Esophagus (tissue), 2 donors: ENCODE data around the gene NDUFA12. TPM values are rescaled to one million over a fixed set of nuclear protein-coding genes. Genes with fewer than 3 reads are reported as not detected.

Experiments
- H3K27ac ChIP-seq, 2 donors: one replicate each; pipeline ENCODE4 v1.5.1; 2013; ENCODE audit warnings: low read depth in 2 of 2, mild to moderate bottlenecking in 2 of 2, inconsistent platforms in 1 of 2, low read length in 1 of 2, moderate library complexity in 1 of 2
- H3K27me3 ChIP-seq, 2 donors: one replicate each; pipeline ENCODE4 v1.6.1; 2013; ENCODE audit warnings: low read length in 2 of 2, control low read depth in 1 of 2, mild to moderate bottlenecking in 1 of 2; ENCODE audit not compliant: insufficient read depth in 2 of 2, control insufficient read depth in 1 of 2
- H3K36me3 ChIP-seq, 2 donors: one replicate each; pipeline ENCODE4 v1.6.1; 2013; ENCODE audit warnings: low read length in 1 of 2; ENCODE audit not compliant: control insufficient read depth in 2 of 2, insufficient read depth in 2 of 2
- H3K4me1 ChIP-seq, 2 donors: one replicate each; pipeline ENCODE4 v1.6.1; 2013; ENCODE audit warnings: low read length in 1 of 2; ENCODE audit not compliant: control insufficient read depth in 2 of 2, insufficient read depth in 2 of 2
- H3K4me3 ChIP-seq, 2 donors: one replicate each; pipeline ENCODE4 v1.5.1; 2013; ENCODE audit warnings: low read length in 2 of 2, mild to moderate bottlenecking in 2 of 2, low read depth in 1 of 2, moderate library complexity in 1 of 2
- H3K9me3 ChIP-seq, 2 donors: one replicate each; pipeline ENCODE4 v1.6.1; 2013; ENCODE audit warnings: mild to moderate bottlenecking in 2 of 2, low read depth in 1 of 2, low read length in 1 of 2, moderate library complexity in 1 of 2; ENCODE audit not compliant: control insufficient read depth in 2 of 2, insufficient read depth in 1 of 2
- WGBS, 2 donors: extraction: QIAGEN DNeasy Blood & Tissue Kit; methylation state at CpG; one replicate each; pipeline ENCODE4 v1.1.7; 2013; 5-methylcytosine and 5-hydroxymethylcytosine counted together
- polyA plus RNA-seq, 2 donors: library from polyadenylated mRNA; stranded (reverse); fragments of 200-250 nt; gene quantifications; one replicate each; pipeline ENCODE4 v1.2.3, GENCODE V29; 2013
- donor health status: healthy with polysubstance abuse.
- donor health status: Bipolar disorder and iron deficiency.

Gene NDUFA12
- polyA plus RNA-seq, 2 donors = 76.3 to 115 TPM

DNA sequence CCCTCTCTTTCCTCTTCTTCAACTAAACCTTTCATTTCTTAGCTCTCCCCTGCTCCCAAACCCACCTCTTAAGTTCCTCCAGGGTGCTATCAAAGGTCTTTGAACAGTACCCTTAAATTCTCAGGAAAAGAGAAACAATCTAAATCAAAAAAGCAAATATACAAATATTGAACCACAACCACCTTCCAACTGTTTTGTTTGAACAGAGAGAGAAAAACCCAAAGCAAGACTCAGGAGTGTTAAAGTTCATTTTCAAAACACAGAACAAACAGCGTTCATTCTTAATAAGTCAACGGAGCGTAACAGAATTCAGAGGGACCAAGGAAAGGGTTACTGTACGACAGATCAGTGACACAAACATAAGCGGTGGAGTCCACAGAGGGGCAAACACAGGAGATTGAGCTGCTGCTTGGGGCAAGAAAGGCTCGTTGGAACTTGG is 73.3 kb downstream of the NDUFA12 start:
- no peaks in the 10 kb centered on the region for H3K9me3 ChIP-seq
- 51 to 52% methylated on average over 6 of the region's 6 CpGs for WGBS, 2 donors

DNA sequence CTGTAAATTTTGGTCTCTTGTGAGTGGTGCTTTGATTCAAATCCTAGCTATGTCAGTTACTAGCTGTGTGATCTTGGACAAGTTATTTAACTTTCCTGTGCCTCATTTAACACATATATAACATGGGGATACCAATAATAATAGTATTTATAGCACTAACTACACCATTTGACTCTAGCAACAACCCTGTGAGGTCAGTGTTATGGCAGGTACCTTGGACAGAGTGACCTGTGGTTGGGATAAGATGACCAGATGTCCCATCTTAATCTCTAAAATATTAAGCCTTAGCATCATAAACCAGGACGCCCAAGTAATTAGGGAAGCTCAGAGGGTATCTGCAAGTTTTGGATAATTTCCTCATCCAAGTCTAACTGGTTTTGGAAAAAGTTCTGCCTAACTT is 73.7 kb downstream of the NDUFA12 start:
- Histone ChIP-seq H3K27ac (no peak overlapping the region), H3K4me1 (no peaks in the 10 kb centered on the region), H3K9me3 (no peaks in the 10 kb centered on the region), H3K27me3 (no peaks in the 10 kb centered on the region), H3K4me3 (no peak overlapping the region), H3K36me3 (no peaks in the 10 kb centered on the region)
- 77 to 78% methylated on average over 1 of the region's 1 CpG for WGBS, 2 donors

More for the DNA sequence above, 73.3 kb downstream of the NDUFA12 start:
- Histone ChIP-seq H3K36me3 (no peaks in the 10 kb centered on the region), H3K4me1 (no peaks in the 10 kb centered on the region), H3K4me3 (no peak overlapping the region), H3K27ac (no peak overlapping the region), H3K27me3 (no peaks in the 10 kb centered on the region)

DNA sequence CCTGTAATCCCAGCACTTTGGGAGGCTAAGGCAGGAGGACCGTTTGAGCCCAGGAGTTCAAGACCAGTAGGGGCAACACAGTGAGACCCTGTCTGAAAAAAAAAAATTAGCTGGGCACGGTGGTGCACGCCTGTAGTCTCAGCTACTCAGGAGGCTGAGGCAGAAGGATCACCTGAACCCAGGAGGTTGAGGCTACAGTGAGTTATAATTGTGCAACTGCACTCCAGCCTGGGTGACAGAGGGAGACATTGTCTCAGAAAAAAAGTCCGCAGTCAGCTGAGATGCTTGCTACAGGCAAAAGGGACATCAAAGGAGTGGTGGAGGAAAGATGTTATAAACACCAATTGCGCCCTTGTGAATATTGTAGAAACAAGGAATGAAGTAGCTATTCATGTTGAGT is 77.8 kb downstream of the NDUFA12 start:
- Histone ChIP-seq H3K36me3 (no peaks in the 10 kb centered on the region), H3K27ac (no peak overlapping the region), H3K4me3 (no peak overlapping the region), H3K9me3 (no peaks in the 10 kb centered on the region), H3K27me3 (no peaks in the 10 kb centered on the region), H3K4me1 (no peaks in the 10 kb centered on the region)
- 88 to 91% methylated on average over 5 of the region's 5 CpGs for WGBS, 2 donors

DNA sequence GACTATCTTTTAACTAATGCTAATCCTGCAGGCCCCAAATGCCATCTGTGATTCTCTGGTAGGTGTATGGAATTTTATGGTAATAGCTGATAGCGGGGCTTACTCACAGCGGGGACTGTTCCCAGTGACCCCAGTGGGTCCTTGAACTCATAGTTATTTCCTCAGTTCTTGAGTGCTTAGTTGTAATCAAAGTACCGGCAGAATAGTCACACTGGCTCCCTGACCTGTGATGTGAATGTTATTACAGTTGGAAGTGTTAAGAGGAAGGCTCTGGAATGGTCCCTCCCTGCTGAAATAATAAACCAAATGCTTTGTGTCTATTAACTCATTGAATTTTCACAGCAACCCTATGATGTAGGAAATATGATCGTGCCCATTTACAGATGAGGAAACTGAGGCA is 78.3 kb downstream of the NDUFA12 start:
- 85 to 89% methylated on average over 4 of the region's 4 CpGs for WGBS, 2 donors
- Histone ChIP-seq H3K4me1 (no peaks in the 10 kb centered on the region), H3K27me3 (no peaks in the 10 kb centered on the region), H3K9me3 (no peaks in the 10 kb centered on the region), H3K4me3 (no peak overlapping the region), H3K36me3 (no peaks in the 10 kb centered on the region), H3K27ac (no peak overlapping the region)

DNA sequence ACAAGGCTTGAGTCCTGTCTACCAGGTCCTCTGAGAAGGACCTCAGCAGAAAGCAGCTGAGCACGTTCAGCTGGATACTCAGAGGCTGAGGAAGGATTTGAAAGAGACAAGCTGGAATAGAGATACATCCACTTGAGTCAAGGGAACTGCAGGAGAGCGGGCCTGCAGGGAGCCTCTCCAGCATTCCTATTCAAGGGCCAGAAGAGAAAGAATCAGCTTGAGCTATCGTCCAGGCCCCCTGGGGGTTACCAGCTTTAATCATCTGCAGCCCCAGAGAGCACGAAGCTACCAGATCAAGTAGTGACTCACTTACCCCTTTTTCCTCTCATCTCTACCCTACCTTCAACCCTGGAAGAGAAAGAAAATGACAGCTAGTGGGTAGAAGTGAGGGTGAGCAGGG is 80.9 kb downstream of the NDUFA12 start:
- WGBS, 2 donors = 65 to 79% methylated on average over 4 of the region's 4 CpGs

More for the DNA sequence above, 80.9 kb downstream of the NDUFA12 start:
- no peak overlapping the region for H3K4me3 ChIP-seq
- H3K36me3 ChIP-seq = no peaks in the 10 kb centered on the region
- no peaks in the 10 kb centered on the region for H3K4me1 ChIP-seq
- no peak overlapping the region for H3K27ac ChIP-seq
- H3K27me3 ChIP-seq = no peaks in the 10 kb centered on the region
- no peaks in the 10 kb centered on the region for H3K9me3 ChIP-seq

Other genes starting within 250 kb of the NDUFA12 start
- gene NR2C1, start 69.9 kb upstream of the NDUFA12 start, polyA plus RNA-seq = 10 to 100 TPM; 10.1 to 28.7 TPM
- gene FGD6, start 213.8 kb upstream of the NDUFA12 start, polyA plus RNA-seq = 1 to 10 TPM; 2.2 to 2.3 TPM
- gene VEZT, start 214.1 kb upstream of the NDUFA12 start, polyA plus RNA-seq = 10 to 100 TPM; 22.7 to 23.9 TPM